ENCODE measurements around the gene SORCS2. TPM values are rescaled to one million over a fixed set of nuclear protein-coding genes. Genes with fewer than 3 reads are reported as not detected.

Gene SORCS2
- total RNA-seq, 2 experiments from 2014 or later: 0.03 TPM; not detected in 1

GRCh38 chr4:7539186-7539585, 346.8 kb downstream of the SORCS2 start:
- H2AFZ ChIP-seq (ENCODE audit: low read length): peak overlapping the region; percentile 69
- no peaks in the 10 kb centered on the region for H3K9me3 ChIP-seq (ENCODE audit: low read length)

GRCh38 chr4:7539659-7540058, 347.3 kb downstream of the SORCS2 start:
- CTCF ChIA-PET (ENCODE audit: unreplicated experiment): no interaction called here

More at GRCh38 chr4:7539186-7539585, 346.8 kb downstream of the SORCS2 start:
- intact Hi-C loops (cut with micrococcal nuclease; ENCODE audit: unreplicated experiment): loop anchor here (5.0 kb wide), 1 partner anchor 108 kb away; no protein-coding TSS in a partner anchor
- Histone ChIP-seq H3K4me3 (ENCODE audit: low read depth, low read length, poor library complexity, severe bottlenecking) (peak overlapping the region; percentile 64), H3K79me2 (ENCODE audit: insufficient read depth, low read depth, low read length) (no peaks in the 10 kb centered on the region), H3K27ac (ENCODE audit: low read depth, low read length, poor library complexity, severe bottlenecking) (peak overlapping the region; percentile 47), H3K4me2 (ENCODE audit: low read length) (peak overlapping the region; percentile 59), H3K4me1 (ENCODE audit: insufficient read depth, low read length, poor library complexity, severe bottlenecking) (peaks cover 13% of the 10 kb centered on the region), H3K36me3 (ENCODE audit: insufficient read depth, low read length) (no peaks in the 10 kb centered on the region), H3K9me2 (ENCODE audit: insufficient read depth, low read length) (no peaks in the 10 kb centered on the region), H4K20me1 (ENCODE audit: insufficient read depth, low read length) (no peaks in the 10 kb centered on the region)
- no TSS peak for BruUV-seq (replicated peaks)
- DNase-seq (ENCODE audit: low spot score): no peak
- ChIA-PET CTCF (ENCODE audit: unreplicated experiment) (no interaction called here), POLR2A (interaction anchor here (0.6 kb wide), 1 partner anchor 1260 kb away, joined by 3 read pairs; no protein-coding TSS in a partner anchor)
- TF ChIP-seq CTCF (conservative IDR thresholded peaks at IDR 0.05; ENCODE audit: low read length) (no peak), EZH2phosphoT487 (IDR thresholded peaks at IDR 0.05; ENCODE audit: borderline replicate concordance, low read depth, low read length) (no peak)

More at GRCh38 chr4:7539659-7540058, 347.3 kb downstream of the SORCS2 start:
- POLR2A ChIA-PET: interaction anchor here (0.6 kb wide), 1 partner anchor 114 kb away, joined by 5 read pairs; no protein-coding TSS in a partner anchor
- Histone ChIP-seq H3K27ac (ENCODE audit: low read depth, low read length, poor library complexity, severe bottlenecking) (peak overlapping the region; percentile 47), H3K4me2 (ENCODE audit: low read length) (peak overlapping the region; percentile 59; the same call in 1 of the 2 replicates), H3K36me3 (ENCODE audit: insufficient read depth, low read length) (no peaks in the 10 kb centered on the region), H3K9me2 (ENCODE audit: insufficient read depth, low read length) (no peaks in the 10 kb centered on the region), H2AFZ (ENCODE audit: low read length) (peak overlapping the region; percentile 69; the same call in 1 of the 2 replicates), H4K20me1 (ENCODE audit: insufficient read depth, low read length) (no peaks in the 10 kb centered on the region), H3K4me1 (ENCODE audit: insufficient read depth, low read length, poor library complexity, severe bottlenecking) (peaks cover 13% of the 10 kb centered on the region), H3K79me2 (ENCODE audit: insufficient read depth, low read depth, low read length) (no peaks in the 10 kb centered on the region), H3K4me3 (ENCODE audit: low read depth, low read length, poor library complexity, severe bottlenecking) (peak overlapping the region; percentile 64), H3K9me3 (ENCODE audit: low read length) (no peaks in the 10 kb centered on the region)
- peak; percentile 99 for DNase-seq (ENCODE audit: low spot score)
- no peak for TF ChIP-seq EZH2phosphoT487 (IDR thresholded peaks at IDR 0.05; ENCODE audit: borderline replicate concordance, low read depth, low read length)
- TF ChIP-seq CTCF (conservative IDR thresholded peaks at IDR 0.05; ENCODE audit: low read length): no peak
- no TSS peak for BruUV-seq (replicated peaks)
- intact Hi-C loops (cut with micrococcal nuclease; ENCODE audit: unreplicated experiment): loop anchor here (5.0 kb wide), 1 partner anchor 108 kb away; no protein-coding TSS in a partner anchor

All from OCI-LY7 (cell line).